Stimulated activated CD4-positive, alpha-beta T cell treated with anti-CD3 and anti-CD28 coated beads, TNF-alpha, amount 100 ng/mL, for 1 hour (primary cell): Measurements from ENCODE around the gene CTSE.
"Not testable (repeated sequence)": the region's sequence is repeated elsewhere in the genome, so short reads cannot be mapped to it uniquely, and the experiment has no call there.

Source experiments
- DNase-seq, 3 donors: peaks; one replicate each; pipeline ENCODE4 v3.0.0-alpha.2; 2020; ENCODE audit warnings: low read depth in 3 of 3, low spot score in 1 of 3

CTSE gene

DNA sequence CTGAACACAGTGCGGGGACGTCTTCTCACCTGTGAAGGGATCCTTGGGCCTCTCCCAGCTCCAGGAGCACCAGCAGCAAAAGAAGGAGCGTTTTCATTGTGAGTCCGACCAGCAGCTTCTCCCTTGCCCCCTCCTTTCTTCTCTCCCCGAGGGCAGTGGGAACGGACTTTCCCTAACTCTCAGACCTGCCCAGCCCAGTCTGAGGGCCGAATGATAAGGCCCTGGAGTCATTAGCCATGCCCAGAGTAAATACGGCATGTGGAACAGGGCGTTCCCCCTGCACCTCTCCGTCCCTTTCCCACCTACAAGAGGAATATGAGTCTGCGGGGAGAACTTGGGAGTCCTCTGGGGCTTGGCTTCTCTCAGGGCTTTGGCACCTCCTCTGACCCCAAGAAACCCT is at the start of gene CTSE:
TSS of gene CTSE (minus strand) at position 201 of the 400 bp plus-strand sequence. CDS start at position 97, 104 bp downstream.
- DNase-seq, result no peak

DNA sequence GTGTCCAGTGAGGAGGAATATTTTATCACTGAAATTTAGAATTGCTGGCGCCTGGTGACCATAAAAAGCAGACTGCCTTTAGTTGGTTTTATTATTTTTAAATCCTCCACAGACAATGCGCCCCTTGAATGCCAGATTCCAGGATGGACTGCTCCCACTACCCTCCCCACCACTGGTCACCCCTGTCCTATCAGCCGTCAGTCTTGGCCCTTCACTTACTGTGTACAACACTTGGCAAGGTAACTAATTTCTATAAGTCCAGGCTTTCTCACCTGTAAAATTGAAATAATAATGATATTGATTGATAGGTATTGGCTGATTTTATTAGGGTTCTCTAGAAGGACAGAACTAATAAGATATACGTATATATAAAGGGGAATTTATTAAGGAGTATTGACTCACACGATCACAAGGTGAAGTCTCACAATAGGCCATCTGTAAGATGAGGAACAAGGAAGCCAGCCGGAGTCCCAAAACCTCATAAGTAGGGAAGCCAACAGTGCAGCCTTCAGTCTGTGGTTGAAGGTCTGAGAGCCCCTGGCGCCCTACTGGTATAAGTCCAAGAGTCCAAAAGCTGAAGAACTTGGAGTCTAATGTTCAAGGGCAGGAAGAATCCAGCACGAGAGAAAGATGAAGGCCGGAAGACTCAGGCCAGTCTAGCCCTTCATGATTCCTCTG is 47.1 kb upstream of the CTSE start:
- DNase-seq, result no peak

DNA sequence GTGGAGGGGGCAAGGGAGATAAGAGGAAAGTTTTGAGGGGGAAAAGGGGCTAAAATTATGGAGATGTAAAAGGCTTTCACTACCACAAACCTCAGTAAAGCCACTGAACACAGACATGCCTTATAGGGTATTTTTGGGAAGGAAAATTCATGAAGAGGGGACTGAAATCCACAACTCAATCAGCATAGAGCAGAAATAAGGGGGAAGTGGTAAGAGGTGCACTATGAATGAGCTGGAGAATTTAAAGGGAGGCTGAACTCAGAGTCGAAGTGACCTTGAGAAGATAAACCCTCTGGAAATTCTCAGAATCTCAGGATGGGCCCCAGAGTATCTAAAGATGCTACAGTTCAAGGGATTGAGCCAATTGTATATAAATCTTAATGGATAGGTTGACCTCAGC is 44.6 kb upstream of the CTSE start:
- DNase-seq, result no peak

DNA sequence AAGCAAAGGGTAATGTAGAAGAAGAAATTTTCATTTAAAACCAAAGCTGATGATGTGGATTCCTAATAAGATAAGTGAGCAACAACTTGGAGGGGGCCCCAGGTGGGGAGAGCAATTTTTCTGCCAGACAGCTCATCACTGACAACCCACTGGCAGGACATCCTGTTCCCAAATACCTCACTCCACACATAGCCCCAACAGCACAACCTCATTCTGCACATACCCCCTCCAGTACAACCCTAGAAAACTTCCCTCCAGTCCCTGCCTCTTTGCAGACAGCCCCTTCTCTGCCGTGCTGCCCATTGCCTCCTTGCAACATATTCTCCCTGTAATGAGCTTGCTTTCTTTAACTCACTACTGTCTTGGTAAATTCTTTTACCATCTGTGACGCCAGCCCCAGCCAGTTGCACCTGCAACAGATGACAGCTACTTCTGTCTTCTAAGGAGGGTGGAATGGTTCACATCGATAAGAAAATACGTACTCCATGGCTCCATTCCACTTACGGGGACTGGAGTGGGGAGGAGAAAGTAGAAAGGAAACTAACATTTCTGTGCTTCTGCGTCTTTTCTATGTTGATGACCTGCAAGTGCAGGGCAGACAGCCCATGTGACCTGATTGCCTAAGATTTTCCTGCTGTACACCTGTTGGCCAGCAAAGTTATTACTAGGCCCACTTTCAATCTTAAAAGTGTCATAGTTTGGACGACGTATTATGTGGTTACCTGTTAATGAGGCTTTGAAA is 44.0 kb upstream of the CTSE start:
- no peak for DNase-seq

DNA sequence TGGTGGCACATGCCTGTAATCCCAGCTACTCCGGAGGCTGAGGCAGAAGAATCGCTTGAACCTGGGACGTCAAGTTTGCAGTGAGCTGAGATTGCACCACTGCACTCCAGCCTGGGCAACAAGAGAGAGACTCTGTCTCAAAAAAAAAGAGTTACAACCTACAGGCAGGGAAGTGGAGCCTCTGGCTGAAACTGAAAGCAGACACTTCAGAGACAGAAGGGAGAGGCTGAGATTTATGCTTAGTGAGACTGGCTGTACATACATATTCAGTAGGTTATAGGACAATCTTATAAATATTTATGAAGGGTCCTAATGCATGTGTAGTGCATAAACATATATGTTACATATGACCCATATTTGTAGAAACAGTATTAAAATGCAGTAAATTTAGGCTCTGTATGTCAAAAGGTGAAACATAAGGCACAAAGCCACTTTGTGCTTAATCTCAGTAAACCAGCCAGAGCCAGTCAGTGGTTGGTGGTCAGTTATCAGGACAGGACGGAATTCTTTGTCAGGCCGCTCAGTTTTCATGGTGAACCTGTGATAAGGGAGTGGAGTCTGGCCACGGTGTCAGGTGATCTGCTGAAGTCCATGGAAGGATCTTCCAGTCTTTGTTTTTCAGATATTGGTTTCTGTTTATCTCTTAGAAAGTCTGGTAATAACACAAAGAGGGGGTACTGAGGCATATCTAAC is 42.9 kb upstream of the CTSE start:
- no peak for DNase-seq

DNA sequence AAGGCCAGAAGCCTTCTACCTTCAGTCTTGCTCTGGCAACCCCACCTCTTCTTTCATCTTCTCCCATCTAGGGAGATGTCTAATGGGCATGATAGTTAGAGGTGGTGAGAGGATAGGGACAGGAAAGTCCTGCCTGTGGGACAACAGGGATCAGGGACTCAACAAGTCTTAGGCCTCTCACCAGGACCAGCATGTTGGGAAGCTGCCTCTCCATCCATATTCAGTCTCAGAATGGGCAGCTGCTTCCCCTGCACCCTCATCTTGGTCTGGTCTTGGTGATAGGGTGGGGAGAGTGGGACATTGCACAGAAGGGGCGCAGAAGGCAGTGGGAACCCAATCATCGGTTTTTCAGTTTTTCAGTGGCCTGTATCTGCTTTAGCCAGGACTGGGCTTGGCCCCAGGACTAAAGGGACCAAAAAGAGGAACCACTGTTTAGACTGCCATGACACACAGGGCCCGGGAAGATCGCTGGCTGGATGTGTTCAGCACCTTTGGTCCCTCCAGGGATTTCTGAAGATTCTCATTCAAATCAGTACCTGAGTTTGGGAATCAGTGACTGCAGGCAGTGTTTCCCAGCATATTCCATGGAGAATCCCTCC is 42.0 kb upstream of the CTSE start:
- no peak for DNase-seq

DNA sequence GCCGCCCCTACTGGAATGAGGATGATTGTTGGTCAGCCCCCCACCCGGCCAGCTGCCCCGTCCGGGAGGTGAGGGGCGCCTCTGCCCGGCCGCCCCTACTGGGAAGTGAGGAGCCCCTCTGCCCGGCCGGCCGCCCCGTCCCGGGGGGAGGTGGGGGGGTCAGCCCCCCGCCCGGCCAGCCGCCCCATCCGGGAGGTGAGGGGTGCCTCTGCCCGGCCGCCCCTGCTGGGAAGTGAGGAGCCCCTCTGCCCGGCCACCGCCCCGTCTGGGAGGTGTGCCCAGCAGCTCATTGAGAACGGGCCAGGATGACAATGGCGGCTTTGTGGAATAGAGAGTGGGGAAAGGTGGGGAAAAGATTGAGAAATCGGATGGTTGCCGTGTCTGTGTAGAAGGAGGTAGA is 40.8 kb upstream of the CTSE start:
- DNase-seq, result not testable (repeated sequence)

DNA sequence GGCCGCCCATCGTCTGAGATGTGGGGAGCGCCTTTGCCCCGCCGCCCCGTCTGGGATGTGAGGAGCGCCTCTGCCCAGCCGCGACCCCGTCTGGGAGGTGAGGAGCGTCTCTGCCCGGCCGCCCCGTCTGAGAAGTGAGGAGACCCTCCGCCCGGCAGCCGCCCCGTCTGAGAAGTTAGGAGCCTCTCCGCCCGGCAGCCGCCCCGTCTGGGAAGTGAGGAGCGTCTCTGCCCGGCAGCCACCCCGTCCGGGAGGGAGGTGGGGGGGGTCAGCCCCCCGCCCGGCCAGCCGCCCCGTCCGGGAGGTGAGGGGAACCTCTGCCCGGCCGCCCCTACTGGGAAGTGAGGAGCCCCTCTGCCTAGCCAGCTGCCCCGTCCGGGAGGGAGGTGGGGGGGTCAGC is 40.3 kb upstream of the CTSE start:
- DNase-seq, result not testable (repeated sequence)

DNA sequence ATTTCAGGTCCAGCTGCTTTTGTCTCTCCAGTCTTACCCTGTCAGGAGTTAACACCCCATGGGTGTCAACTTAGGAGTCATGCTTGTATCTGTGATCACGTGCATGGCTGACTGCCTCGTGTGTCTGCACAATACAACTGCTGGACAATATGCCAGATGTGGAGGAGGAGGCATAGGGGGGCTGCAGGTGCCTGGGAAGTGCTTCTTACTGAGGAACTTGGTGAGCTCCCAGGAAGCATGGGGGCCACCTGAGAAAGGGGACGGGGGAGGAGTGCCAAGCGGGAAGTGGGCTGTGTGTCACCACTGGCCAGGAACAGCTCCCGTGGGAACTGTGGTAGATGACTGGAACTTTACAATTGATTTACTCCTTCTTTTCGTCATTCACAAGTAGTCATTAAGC is 38.8 kb upstream of the CTSE start:
- DNase-seq, result no peak

DNA sequence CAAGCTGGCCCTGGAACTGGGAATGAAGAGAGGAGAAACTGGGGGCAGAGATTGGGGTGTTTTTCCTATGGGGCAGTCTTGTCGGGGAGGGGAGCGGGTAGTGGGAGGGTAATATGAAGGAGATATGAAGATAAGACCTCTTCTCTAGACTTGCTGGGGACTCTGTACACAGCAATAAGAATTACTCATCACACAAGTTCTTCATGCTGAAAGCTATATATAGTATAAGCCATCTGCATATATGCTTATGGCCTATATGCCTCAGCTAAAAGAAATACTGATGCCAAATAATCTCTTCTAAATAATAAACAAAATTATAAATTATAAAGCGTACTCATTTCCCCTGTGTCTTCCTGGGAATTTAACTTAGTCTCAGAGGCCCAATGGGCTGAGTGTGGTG is 37.1 kb upstream of the CTSE start:
- no peak for DNase-seq

DNA sequence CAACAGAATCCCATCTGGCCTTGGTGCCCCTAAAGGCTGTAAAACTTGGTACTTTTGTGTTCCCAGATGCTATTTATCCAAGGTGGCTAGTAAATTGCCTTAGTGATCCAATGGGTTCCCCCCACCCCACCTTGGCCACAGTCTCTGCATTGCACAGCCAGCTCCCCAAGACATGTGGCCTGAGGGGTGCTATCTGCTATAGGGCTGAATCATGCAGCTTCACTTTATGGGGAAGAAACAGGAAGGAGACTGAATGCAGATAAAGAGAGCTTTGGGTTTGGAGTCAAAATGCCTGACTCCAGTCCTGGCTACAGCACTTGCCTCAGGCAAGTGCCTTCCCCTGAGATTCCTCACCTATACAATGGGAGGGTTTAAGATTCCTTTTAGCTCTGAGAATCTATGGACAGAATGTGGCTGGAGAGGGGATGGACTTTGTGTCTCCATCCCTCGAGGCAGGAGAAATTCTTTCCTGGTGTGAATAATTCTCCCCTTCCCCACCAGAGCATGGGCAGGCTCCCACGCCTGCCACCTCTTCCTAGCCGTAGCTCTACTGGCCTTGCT is 35.7 kb upstream of the CTSE start:
- no peak for DNase-seq

DNA sequence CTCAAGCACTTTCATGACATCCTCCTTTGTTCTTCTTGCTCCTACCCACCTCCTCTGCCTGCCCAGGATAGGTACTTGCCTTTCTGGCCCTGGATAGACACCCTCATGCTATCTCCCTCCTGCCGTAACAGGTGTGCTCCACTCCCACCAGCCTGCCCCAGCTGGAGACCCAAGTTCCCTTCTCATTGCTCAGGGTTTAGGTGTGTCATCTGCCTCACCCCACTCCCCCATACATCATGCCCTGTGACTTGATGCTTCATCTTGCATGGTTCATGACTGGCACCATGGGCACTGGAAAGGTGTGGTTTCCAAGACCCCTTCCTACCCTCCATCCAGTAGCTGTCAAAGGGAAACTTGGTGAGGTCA is 35.2 kb upstream of the CTSE start:
- no peak for DNase-seq

DNA sequence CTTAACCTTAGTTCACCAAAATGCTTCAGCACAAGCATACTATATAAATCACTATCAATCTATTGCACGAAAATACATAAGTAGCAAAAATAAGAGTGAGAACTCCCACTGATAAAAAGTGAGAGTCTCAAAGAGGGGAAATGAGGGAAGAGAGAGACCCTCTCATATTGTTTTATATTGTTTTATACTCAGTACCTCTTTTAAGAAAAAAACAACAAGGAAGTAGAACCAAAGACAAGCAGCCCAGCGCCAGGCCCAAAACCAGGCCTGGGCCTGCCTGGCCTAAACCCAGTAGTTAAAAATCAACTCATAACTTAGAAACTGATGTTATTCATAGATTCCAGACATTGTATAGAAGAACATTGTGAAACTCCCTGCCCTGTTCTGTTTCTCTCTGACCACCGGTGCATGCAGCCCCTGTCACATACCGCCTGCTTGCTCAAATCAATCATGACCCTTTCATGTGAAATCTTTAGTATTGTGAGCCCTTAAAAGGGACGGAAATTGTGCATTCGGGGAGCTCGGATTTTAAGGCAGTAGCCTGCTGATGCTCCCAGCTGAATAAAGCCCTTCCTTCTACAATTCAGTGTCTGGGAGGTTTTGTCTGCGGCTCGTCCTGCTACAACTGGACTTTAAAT is 34.7 kb upstream of the CTSE start:
- DNase-seq, result not testable (repeated sequence)

DNA sequence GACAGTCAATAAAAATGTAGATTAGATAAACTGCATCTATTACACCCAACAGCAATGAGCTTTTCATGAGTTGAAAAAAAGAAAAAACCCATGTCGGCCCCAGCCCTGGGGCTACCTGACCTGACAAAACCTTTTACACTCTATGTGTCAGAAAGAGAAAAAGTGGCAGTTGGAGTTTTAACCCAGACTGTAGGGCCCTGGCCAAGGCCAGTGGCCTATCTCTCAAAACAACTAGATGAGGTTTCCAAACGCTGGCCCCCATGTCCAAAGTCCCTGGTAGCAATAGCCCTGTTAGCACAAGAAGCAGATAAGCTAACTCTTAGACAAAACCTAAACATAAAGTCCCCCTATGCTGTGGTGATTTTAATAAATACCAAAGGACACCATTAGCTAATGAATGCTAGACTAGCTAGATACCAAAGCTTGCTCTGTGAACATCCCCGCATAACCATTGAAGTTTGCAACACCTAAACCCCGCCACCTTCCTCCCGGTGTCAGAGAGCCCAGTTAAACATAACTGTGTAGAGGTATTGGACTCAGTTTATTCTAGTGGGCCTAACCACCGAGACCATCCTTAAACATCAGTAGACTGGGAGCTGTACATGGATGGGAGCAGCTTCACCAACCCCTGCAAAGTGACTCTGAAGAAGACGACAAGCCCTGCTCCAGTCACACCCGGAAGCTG is 32.1 kb upstream of the CTSE start:
- DNase-seq, result not testable (repeated sequence)

DNA sequence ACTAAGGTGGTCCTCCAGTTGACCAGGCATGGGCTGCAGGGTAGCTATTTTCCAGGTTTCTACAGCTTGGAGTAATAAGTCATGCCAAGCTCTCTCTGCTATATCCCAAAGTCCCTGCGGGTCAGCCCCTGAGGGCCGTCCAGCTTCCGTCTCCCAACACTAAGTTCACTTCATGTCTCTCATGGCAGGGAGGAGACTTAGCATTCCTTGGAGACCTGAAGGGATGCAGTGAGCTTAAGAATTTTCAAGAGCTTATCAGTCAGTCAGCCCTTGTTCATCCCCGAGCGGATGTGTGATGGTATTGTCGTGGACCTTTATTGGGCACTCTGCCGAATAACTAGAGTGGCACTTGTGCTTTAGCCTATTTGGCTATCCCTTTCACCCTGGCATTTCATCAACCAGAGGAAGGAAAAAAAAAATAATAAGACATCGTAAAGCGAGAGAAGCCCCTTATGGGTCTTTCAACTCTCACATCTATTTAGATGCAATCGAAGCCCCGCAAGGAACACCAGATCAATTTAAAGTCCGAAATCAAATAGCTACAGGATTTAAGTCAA is 31.5 kb upstream of the CTSE start:
- not testable (repeated sequence) for DNase-seq

DNA sequence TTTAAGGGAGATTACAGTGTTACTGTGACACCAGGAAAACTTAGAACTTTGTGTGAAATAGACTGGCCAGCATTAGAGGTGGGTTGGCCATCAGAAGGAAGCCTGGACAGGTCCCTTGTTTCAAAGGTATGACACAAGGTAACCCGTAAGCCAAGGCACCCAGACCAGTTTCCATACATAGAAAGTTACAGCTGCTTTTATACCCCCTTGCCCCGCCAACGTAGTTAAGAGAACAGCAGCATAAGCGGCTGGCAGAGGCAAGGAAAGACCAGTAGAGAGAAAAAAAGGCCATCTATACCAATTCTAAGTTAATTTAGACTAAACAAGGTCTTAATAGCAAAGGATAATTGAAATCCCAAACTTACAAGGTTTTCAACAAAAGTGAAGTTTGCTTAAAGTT is 29.9 kb upstream of the CTSE start:
- DNase-seq, result not testable (repeated sequence)

DNA sequence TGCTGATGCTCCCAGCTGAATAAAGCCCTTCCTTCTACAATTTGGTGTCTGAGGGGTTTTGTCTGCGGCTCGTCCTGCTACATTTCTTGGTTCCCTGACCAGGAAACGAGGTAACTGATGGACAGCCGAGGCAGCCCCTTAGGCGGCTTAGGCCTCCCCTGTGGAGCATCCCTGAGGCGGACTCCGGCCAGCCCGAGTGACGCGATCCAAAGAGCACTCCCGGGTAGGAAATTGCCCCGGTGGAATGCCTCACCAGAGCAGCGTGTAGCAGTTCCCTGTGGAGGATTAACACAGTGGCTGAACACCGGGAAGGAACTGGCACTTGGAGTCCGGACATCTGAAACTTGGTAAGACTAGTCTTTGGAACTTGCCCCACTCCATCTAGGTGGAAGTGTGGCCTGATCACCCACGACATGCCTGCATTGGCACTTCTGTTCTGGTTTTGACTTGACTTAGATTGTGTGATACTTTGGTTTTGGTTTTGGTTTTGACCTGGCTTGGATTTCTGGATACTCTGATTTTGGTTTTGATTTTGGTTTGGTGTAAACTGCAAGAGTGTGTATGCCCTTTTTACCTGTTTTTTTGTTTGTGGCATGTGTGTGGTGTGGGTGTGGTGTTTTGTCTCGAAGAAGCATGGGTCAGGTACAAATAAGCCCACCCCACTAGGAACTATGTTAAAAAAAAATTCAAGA is 29.4 kb upstream of the CTSE start, which contains the start of gene RHEX:
TSS of gene RHEX (plus strand) at position 255 of the 692 bp plus-strand sequence. CDS start 44,656 bp downstream, outside the sequence.
- DNase-seq, result not testable (repeated sequence)

DNA sequence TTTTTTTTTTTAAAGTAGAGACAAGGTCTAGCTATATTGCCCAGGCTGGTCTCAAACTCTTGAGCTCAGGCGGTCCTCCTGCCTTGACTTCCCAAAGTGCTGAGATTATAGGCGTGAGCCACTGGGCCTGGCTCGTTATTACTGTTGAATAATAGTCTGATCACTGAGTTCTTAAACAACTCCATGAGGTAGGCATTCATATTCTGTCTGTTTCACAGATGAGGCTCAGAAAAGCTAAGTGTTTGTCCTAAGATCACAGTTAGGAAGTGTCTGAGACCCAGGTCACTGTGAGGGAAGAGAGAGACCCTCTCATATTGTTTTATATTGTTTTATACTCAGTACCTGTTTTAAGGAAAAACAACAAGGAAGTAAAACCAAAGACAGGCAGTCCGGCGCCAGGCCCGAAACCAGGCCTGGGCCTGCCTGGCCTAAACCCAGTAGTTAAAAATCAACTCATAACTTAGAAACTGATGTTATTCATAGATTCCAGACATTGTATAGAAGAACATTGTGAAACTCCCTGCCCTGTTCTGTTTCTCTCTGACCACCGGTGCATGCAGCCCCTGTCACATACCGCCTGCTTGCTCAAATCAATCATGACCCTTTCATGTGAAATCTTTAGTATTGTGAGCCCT is 28.7 kb upstream of the CTSE start:
- not testable (repeated sequence) for DNase-seq
